GM21423 (cell line): ENCODE measurements around the gene MACF1.
"Not testable (repeated sequence)": the region's sequence is repeated elsewhere in the genome, so short reads cannot be mapped to it uniquely, and the experiment has no call there.

Experiments
- ATAC-seq: cut with Tn5 transposase; IDR thresholded peaks from one replicate; pipeline ENCODE4 v1.9.1; 2021; ENCODE audit warnings: mild to moderate bottlenecking, moderate library complexity; ENCODE audit not compliant: unreplicated experiment

The MACF1 gene

DNA sequence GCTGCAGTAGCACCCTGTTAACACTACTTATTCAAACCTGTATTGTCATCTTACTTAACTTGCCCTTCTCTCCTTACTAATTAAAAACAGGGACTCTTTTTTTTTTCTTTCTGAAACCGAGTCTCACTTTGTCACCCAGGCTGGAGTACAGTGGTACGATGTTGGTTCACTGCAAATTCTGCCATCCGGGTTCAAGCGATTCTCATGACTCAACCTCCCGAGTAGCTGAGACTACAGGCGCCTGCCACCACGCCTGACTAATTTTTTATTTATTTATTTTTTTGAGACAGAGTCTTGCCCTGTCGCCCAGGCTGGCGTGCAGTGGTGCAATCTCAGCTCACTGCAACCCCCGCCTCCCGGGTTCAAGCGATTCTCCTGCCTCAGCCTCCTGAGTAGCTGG lies 3.9 kb downstream of the MACF1 start:
- ATAC-seq = not testable (repeated sequence)

DNA sequence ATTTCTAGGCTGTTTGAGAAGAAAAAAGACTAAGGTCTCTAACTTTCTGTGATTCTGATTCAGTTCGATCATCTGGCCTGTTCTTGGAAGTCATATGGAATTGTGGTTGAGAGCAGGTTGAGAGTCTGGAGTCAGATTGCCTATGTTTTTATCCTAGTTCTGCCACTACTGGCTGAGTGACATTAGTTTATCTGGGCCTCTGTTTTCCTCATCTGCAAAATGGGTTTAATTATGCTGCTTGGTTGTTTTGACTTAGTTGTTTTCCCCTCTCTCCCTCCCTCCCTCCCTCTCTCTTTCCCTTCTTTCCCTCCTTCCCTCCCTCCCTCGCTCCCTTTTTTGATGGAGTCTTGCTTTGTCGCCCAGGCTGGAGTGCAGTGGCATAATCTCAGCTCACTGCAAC lies 6.2 kb downstream of the MACF1 start:
- no peak for ATAC-seq

DNA sequence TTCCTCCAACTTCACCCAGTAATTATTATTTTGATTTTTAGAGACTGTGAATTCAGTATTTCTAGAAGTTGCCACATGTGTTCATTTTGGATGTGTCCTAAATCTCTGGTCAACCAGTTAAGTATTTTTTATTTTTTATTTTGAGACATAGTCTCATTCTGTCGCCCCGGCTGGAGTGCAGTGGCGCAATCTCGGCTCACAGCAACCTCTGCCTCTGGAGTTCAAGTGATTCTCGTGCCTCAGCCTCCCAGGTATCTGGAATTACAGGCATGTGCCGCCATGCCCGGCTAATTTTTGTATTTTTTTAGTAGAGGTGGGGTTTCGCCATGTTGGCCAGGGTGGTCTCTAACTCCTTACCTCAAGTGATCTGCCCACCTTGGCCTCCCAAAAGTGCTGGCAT lies 8.0 kb downstream of the MACF1 start:
- no peak for ATAC-seq

- no peak for ATAC-seq
Observed at GRCh38 chr1:39213511-39214002, 9.1 kb downstream of the MACF1 start.

GRCh38 chr1:39214021-39214713 lies 9.7 kb downstream of the MACF1 start:
- peak; percentile 5 for ATAC-seq

DNA sequence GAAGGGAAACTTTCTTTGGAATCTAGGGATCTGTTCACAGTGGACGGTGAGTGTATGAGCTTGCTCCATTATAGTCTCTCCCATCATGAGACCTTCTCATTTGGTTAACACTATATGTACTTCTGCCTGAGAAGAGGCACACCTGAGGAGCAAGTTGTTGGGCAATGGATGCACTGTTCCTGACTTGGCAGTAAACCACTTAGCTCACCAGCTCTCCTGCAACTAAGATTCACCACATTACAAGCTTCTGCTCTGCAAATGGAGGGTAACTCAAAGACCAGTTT lies 10.2 kb downstream of the MACF1 start:
- ATAC-seq = no peak

DNA sequence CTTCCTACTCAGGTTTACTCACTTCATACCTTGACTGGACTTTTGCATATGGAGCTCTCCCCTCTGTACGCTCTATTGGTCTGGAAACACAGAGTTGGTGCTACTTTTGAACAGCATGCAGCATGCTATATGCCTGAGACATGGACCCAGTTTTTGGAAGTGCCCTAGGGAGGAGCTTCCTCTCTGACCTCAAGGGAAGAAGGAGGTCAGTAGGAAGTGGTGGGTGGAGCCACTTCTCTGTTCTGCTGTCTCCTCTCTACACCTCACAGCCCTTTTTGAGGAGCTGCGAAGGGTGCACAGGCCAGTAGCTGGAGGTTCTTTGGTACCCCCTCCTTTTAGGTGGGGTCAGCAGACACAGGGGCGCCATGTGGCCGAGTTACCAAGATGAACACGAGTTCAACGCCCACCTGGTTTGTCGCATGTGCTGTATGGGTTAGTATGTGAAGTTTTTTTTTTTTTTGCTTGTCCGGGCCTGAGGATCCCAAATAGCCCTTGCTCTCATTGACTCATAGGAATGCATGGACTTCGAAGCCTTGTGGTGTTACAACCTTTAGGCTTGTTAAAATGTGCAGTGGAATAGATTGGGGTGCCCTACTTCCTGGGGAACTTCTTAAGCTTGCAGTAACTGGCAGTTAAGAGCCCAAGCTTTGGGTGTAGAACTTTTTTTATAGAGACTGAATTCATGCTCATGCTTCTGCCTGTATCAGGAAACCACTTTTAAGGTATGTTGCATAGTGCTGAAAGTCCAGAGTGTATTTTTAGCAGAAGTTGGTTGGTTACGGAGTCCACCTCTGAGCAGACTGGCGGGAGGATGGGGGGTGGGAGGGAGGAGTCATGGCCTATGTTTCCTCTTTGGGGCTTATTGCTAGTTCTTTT lies 10.7 kb downstream of the MACF1 start:
- ATAC-seq = peak; percentile 57

- ATAC-seq = no peak
Observed at GRCh38 chr1:39216771-39217170, 12.3 kb downstream of the MACF1 start.

- ATAC-seq = no peak
Observed at GRCh38 chr1:39220891-39221870, 16.7 kb downstream of the MACF1 start.

- no peak for ATAC-seq
Observed at GRCh38 chr1:39224295-39224829, 19.9 kb downstream of the MACF1 start.

DNA sequence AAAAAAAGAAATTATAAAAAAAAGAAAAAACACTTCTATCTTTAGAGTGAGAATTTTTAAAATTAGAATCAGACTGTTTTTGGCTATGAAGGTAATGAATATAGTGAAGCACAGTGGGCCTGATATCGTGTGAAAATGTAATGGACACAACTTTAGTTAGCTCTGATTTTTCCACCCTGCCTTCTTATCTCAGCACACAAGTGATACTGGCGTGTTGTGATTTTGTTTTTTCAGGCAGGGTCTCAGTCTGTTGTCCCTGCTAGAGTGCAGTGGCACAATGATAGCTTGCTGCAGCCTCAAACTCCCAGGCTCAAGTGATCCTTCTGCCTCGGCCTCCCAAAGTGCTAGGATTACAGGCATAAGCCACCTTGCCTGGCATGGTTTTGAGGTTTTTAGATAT lies 22.3 kb downstream of the MACF1 start:
- ATAC-seq = no peak

DNA sequence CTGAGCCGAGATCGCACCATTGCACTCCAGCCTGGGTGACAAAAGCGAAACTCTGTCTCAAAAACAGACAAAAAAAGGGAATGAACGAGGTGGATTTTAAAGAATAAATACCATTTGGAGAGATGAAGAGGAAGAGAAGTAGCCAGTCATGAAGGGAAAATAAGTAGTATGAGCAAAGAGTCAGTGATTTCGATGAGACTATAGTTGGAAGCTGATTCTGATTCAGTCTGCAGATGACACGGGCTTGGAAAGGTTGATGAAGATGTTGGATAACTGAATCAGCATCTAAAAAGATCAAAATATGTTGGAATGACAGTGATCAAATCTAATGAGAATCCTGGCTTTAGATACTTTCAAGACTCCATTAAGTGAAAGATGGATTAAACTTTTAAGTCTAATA lies 23.8 kb downstream of the MACF1 start:
- no peak for ATAC-seq

DNA sequence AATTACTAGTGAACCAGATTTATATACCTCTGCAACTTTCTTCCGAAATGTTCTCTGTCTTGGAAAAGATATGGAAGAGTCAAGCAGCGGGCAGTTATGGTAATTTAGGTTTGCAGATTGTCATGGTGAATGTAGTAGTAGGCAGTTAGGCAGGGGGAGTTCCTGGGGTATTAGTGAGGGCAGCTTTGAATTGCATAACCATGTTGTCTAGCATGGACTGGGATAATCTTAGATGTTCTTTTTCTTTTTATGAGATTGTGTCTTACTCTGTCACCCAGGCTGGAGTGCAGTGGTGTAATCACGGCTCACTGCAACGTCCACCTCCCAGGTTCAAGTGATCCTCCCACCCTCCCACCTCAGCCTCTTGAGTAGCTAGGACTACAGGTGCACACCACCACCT lies 25.0 kb downstream of the MACF1 start:
- ATAC-seq = no peak

- ATAC-seq = peak; percentile 86
Observed at GRCh38 chr1:39230261-39231190, 26.0 kb downstream of the MACF1 start.

DNA sequence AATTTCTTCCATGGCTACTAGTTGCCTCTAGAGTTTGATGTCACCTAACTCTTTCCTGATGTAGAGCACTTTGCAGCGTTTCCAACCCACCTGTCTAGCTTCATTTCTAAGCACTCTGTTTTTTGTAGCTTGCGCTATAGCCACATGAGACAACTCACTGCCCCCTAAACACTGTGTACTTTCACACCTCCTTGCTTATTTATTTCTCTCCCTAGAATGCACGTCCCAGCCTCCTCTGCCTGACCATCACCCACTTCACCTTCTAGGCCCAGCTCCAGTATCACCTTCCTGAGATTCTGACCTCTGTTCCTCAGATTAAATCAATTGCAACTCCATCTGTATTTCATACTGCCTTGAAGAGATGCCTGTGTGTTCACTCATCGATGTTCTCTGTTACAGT lies 32.5 kb downstream of the MACF1 start:
- ATAC-seq = no peak

DNA sequence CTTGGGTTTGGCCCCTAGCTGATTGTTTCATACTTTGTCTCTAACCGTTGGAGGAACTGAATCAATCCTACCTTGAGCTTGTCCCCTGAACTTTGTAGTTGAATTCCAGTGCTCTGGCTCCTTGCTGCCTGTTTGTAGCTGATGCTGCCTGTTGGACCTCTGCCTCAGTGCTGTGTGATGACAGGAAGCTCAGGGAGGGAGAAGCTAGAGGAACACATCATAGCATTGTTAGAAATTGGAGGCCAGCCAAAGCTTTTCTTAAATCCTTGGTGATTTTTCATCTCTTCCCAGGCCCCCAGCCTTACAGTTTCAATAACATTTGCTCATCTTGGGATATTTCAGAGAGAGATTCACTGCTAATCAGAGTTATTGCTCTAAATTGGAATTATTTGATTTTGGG lies 34.0 kb downstream of the MACF1 start:
- ATAC-seq = no peak

DNA sequence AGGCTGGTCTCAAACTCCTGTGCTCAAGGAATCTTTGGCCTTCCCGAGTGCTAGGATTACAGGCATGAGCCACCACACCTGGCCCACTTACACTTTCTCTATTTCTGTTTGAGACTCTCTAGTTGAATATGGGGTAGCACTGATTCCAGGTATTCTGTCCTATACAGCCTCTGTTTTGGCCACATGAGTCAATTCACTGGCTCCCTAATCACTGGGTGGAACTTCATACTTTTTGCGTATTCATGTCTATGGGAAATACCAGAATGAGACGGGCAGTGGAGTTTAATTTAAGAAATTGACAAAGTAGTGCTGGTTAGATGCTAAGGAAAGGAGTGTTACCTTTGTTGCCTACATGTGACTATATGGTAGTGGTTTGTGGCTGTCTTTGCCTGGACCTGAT lies 35.5 kb downstream of the MACF1 start:
- no peak for ATAC-seq

GRCh38 chr1:39243302-39243701 lies 38.8 kb downstream of the MACF1 start:
- ATAC-seq = no peak

DNA sequence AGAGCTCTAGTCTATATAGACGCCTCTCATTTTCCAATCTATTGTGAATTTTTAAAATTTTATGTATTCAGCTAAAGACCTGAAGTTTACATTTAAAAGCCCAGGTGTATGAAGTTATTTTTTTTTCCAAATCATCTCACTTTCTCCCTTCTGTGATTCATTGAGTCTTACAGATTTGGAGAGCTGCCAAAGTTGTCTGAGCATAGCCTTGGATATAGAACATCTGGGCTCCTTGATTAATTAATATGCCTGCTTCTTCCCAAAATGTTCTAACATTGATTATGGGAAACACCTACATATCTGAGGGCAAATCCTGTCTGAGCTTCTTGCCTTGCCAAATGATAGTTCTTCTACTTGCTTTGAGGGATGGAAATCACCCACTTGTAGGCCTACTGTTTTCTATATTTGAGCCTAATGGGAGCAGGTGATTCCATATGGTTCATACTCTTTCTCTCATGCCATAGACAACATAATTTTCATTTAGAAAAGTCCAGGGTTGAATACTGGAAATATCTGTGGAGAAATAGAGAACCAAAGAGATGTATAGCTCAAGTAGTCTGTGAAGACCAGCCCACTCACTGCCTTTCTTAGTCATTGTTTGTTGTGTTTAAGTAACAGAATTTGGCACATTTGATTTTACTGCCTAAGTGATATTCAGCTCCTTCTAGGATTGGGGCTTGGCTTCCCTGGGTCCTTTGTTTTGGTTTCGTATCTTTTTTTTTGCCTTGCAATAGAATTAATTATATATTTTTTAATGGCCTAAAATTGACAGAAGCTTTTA lies 46.2 kb downstream of the MACF1 start:
- ATAC-seq = no peak
